COLO829 (cell line): ENCODE results near the gene NDUFAF7.
"Not testable (repeated sequence)": the region's sequence is repeated elsewhere in the genome, so short reads cannot be mapped to it uniquely, and the experiment has no call there.

Source experiments
- DNase-seq: peaks from one replicate; pipeline ENCODE4 v3.0.0; 2012; ENCODE audit warnings: low spot score

Gene NDUFAF7

DNA sequence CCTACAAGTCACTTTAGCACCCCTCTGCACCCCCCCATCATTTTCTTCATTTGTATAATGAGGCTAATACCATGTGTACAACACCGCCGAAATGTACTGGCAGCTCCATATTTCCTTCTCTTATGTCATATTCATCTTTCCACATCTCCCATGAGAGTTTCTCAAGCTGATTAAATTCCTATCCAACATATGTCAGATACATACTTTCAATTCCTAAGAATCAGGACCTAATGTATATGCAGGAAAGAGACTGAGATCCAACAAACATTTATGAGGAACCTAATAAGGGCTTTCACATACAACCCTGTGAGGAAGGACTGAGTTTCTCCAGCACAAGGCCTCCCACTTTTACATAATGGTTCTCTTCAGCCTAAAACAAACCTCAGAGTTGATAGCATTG is 51.3 kb downstream of the NDUFAF7 start:
- DNase-seq = no peak

DNA sequence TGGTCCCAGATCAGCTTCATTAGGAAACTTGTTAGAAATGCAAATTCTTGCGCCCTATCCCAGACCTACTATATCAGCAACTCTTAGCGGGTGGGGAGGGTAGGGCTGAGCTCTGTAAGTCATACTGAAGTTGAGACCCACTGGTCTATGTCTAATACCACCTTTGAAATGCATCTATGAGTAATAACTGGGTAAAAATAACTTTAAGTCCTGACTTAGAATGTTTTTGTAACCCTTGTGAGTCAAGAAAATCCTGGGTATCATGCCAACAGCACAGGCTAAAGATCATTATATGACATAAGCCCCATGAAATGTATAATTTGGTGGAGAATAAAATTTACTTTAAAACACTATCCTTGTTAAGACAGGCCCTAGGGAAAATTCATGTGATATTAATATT is 51.7 kb downstream of the NDUFAF7 start:
- no peak for DNase-seq

DNA sequence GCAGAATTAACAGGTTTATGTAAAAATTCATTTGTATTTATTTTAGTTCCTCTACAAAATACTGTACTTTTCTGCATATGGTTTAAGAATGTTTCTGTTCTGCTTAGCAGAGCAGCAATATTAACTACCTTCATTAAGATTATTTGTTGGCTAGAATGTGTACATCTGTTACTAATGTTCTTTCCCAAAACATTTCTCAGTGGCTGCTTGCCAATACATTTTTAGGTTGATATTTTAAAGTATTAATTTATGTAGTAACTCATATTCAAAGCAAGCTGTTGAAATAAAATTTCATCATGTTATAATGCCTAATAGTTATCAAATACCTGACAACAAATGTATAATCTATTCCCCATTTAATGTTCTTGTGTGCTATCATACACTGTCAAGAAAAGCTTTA is 52.9 kb downstream of the NDUFAF7 start:
- DNase-seq = no peak

GRCh38 chr2:37287966-37288365 is 56.5 kb downstream of the NDUFAF7 start:
- no peak for DNase-seq

- no peak for DNase-seq
These were observed 60.2 kb downstream of the NDUFAF7 start for GRCh38 chr2:37291680-37292079.

DNA sequence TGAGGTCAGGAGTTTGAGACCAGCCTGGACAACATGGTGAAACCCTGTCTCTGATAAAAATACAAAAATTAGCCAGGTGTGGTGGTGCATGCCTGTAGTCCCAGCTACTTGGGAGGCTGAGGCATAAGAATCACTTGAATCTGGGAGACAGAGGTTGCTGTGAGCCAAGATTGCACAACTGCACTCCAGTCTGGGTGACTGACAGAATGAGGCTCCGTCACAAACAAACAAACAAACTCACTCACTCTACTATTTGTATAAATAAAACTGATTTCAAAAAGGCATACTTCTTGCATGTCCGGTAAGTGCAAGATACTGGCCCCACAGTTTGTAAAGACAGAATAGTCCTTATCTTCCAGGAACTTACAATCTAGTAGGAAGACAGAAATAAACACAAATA is 63.4 kb downstream of the NDUFAF7 start:
- DNase-seq = not testable (repeated sequence)

DNA sequence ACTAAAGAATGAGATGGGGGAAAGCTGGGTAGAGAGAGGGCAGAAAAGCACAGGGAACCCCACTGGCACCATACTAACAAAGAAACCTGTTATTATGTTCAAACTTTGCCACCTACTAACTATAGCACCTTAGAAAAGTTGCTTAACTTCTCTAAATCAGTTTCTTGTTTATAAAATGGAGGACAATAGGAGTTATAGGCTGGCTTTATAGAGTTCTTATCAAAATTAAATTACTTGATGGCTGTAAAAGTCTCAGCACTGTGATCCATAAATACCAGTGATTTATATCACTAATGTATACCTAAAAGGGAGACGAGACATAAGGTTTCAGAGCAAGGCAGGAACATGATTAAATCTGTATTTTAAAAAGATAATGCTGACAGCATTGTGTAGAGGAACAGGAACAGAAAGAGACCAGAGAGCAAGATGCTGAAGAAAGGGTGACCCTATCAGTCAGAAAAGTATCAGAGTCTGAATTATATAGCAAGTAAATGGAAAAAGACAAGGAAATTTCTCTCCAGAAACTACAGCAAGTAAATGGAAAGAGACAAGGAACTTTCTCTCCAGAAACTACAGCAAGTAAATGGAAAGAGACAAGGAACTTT is 64.1 kb downstream of the NDUFAF7 start:
- no peak for DNase-seq

DNA sequence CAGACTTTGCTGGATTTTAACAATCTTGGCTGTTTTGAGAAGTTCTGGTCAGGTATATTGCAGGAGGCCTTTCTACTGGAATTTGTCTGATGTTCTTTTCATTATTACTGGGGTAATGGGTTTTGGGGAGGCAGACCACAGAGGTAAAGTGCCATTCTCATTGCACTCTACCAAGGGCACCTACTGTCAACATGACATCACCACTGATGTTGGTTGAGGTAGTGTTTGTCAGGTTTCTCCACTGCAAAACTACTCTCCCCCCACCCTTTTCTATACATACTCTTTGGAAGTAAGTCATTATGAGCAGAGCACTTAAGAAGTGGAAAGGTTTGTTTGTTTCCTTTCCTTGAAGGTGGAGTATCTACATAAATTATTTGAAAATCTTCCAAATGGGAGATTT is 66.2 kb downstream of the NDUFAF7 start:
- DNase-seq = no peak
